ENCODE data around the gene POU3F3.

The POU3F3 gene

DNA sequence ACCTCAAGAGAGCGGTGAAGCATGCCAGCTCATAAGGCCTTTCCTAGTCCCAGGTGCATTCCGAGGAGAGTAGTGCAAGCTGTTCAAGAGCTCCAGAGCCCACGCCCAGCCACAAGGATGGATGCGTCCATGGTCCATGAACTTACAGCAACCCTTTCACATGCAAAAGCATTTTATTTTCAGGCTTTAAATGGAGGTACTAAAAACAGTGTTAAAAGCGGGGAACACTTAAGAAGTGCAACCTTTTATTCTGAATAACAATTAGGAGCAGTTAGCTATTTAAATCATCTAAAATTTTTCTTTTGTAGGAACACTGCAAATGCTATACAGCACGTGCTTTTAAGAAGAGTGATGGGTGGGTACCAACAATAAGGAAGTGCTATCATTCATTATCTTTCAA, 33.8 kb downstream of the POU3F3 start:
- no peak for TF ChIP-seq GABPA (IDR thresholded peaks at IDR 0.05; ENCODE audit: low read depth)
- TF ChIP-seq SPI1 (IDR thresholded peaks at IDR 0.05; ENCODE audit: borderline replicate concordance, low read depth), result no peak
- TF ChIP-seq, protein P1, sequence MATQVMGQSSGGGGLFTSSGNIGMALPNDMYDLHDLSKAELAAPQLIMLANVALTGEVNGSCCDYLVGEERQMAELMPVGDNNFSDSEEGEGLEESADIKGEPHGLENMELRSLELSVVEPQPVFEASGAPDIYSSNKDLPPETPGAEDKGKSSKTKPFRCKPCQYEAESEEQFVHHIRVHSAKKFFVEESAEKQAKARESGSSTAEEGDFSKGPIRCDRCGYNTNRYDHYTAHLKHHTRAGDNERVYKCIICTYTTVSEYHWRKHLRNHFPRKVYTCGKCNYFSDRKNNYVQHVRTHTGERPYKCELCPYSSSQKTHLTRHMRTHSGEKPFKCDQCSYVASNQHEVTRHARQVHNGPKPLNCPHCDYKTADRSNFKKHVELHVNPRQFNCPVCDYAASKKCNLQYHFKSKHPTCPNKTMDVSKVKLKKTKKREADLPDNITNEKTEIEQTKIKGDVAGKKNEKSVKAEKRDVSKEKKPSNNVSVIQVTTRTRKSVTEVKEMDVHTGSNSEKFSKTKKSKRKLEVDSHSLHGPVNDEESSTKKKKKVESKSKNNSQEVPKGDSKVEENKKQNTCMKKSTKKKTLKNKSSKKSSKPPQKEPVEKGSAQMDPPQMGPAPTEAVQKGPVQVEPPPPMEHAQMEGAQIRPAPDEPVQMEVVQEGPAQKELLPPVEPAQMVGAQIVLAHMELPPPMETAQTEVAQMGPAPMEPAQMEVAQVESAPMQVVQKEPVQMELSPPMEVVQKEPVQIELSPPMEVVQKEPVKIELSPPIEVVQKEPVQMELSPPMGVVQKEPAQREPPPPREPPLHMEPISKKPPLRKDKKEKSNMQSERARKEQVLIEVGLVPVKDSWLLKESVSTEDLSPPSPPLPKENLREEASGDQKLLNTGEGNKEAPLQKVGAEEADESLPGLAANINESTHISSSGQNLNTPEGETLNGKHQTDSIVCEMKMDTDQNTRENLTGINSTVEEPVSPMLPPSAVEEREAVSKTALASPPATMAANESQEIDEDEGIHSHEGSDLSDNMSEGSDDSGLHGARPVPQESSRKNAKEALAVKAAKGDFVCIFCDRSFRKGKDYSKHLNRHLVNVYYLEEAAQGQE (IDR thresholded peaks at IDR 0.05; ENCODE audit: insufficient replicate concordance, low read depth), result no peak
- TF ChIP-seq, protein P2, sequence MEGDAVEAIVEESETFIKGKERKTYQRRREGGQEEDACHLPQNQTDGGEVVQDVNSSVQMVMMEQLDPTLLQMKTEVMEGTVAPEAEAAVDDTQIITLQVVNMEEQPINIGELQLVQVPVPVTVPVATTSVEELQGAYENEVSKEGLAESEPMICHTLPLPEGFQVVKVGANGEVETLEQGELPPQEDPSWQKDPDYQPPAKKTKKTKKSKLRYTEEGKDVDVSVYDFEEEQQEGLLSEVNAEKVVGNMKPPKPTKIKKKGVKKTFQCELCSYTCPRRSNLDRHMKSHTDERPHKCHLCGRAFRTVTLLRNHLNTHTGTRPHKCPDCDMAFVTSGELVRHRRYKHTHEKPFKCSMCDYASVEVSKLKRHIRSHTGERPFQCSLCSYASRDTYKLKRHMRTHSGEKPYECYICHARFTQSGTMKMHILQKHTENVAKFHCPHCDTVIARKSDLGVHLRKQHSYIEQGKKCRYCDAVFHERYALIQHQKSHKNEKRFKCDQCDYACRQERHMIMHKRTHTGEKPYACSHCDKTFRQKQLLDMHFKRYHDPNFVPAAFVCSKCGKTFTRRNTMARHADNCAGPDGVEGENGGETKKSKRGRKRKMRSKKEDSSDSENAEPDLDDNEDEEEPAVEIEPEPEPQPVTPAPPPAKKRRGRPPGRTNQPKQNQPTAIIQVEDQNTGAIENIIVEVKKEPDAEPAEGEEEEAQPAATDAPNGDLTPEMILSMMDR (IDR thresholded peaks at IDR 0.05; ENCODE audit: insufficient read depth, low read length), result no peak
- TF ChIP-seq POLR2AphosphoS5 (IDR thresholded peaks at IDR 0.05; ENCODE audit: low read depth), result no peak
- Histone ChIP-seq H3K27ac (replicated peaks) (no peak overlapping the region), H3K27me3 (ENCODE audit: insufficient read depth, poor library complexity, severe bottlenecking) (peaks cover 5% of the 10 kb centered on the region), H3K4me3 (replicated peaks; ENCODE audit: insufficient read depth, low read length) (no peak overlapping the region)
- no peak for DNase-seq (ENCODE audit: low read depth in 1 of 2, low spot score in 1 of 2)

DNA sequence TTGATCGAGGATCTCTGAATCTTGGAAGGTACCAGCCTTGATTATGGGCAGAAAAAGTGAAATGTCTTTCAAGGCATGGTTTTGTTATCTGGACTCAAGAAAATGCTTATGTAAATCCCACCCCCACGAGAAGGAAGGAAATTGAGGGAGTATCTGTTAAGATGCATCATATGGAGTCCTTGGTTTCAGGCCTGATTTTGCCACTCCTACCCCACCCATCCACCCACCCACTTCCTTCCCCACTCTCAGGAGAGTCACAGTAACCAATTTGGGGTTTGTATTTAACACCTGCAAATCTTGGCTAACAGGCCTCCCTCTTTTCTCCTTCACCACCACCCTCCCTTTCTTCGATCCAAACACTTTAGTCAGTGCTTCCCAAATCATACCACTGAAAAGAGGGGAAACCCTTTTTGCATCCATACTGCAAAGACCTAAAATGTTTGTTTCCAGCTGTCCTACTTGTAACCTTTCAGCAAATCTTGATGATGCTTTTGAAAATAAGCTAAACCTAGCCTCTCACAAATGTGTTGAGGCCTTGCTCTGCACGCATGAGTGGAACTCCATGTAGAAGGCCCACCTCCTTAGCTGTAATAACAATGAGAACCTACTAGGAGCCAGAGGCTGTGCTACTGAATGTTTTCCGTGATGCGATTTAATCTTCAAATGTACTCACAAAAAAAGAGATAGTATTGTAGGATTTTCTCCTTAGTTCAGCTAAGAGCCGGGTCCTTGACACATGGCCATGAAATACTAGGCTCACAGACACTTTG, 34.8 kb downstream of the POU3F3 start:
- Histone ChIP-seq H3K27ac (replicated peaks) (no peak overlapping the region), H3K4me3 (replicated peaks; ENCODE audit: insufficient read depth, low read length) (no peak overlapping the region), H3K27me3 (ENCODE audit: insufficient read depth, poor library complexity, severe bottlenecking) (no peaks in the 10 kb centered on the region)
- TF ChIP-seq, protein P1 (IDR thresholded peaks at IDR 0.05; ENCODE audit: insufficient replicate concordance, low read depth), result no peak
- TF ChIP-seq POLR2AphosphoS5 (IDR thresholded peaks at IDR 0.05; ENCODE audit: low read depth), result no peak
- DNase-seq (ENCODE audit: low read depth in 1 of 2, low spot score in 1 of 2), result no peak

DNA sequence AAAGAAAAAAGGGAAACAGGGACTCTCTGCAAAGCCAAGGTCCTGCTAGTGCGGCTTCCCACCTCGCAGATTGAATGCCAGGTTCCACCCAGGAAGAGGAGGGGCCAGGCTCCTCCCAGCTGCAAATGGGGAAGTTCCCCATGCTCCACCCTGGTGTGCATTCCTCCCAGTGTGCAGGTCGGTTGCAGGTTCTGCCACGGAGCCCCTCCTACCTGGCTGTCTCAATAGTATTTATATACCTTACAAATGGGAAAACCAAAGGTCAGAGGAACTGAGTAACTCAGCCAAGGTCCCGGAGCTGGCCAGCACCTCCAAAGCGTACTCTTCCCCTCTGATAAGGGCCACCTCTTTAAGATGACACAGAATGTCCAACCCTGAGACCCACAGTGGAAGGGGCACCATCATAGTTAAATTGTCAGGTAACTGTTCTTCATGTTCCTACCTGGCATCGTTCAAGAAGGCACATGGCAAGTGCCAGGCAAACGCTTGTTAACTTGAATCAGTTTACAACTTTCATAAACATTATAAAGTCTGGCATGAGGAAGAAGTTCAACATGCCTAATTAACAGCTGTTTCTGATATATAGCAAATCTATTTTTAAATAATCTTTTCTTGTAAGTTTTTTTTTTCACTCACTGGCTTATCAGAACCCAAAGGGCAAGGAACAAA, 35.5 kb downstream of the POU3F3 start:
- Histone ChIP-seq H3K27ac (replicated peaks) (no peak overlapping the region), H3K4me3 (replicated peaks; ENCODE audit: insufficient read depth, low read length) (no peak overlapping the region), H3K27me3 (ENCODE audit: insufficient read depth, poor library complexity, severe bottlenecking) (no peaks in the 10 kb centered on the region)
- peak; percentile 28 to 86 for DNase-seq (ENCODE audit: low read depth in 1 of 2, low spot score in 1 of 2)
- TF ChIP-seq GABPA (IDR thresholded peaks at IDR 0.05; ENCODE audit: low read depth) (no peak), SPI1 (IDR thresholded peaks at IDR 0.05; ENCODE audit: borderline replicate concordance, low read depth) (peak; percentile 59; the same call in 1 of the 2 replicates)

DNA sequence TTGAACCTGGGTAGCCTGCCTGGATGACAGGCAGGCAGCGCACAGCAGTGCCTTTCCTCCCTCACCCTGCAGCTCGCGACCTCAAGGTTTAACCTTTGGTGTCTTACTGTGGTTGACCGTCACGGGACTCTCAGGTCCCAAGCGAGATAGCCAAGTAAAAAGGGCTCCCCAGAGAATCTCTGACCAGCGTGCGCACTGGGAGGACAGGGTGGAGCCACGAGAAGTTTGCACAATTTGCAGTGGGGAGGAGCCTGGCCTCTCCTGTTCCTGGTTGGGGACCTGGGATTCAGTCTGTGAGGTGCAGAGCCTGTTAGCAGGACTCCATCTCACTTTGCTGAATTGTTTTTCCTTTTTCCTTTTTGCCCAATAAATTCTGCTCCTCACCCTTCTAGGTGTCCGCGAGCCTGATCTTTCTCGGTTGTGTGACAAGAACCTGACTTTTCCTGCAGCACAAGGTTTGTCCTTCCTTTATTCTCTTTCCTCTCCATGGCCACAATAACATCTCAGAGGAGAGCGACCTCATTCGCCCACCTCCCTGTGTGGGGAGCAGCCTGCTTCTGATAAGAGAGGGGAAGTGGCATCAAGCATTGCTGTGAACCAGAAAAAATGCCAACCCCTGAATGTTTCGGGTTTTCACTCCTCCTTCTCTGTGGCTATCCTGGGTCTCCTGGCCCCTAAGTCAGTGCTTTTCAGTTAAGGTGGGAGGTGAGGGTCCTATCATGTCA, 36.2 kb downstream of the POU3F3 start:
- Histone ChIP-seq H3K4me3 (replicated peaks; ENCODE audit: insufficient read depth, low read length) (no peak overlapping the region), H3K27ac (replicated peaks) (no peak overlapping the region), H3K27me3 (ENCODE audit: insufficient read depth, poor library complexity, severe bottlenecking) (no peaks in the 10 kb centered on the region)
- DNase-seq (ENCODE audit: low read depth in 1 of 2, low spot score in 1 of 2), result no peak
- TF ChIP-seq, protein P2 (IDR thresholded peaks at IDR 0.05; ENCODE audit: insufficient read depth, low read length), result no peak
- TF ChIP-seq SPI1 (IDR thresholded peaks at IDR 0.05; ENCODE audit: borderline replicate concordance, low read depth) (peak; percentile 15; the same call in 1 of the 2 replicates), GABPA (IDR thresholded peaks at IDR 0.05; ENCODE audit: low read depth) (no peak)
- TF ChIP-seq, protein P1 (IDR thresholded peaks at IDR 0.05; ENCODE audit: insufficient replicate concordance, low read depth), result no peak
